Testis (tissue), 3 donors: ENCODE measurements around the gene C1orf116. TPM values are rescaled to one million over a fixed set of nuclear protein-coding genes. Genes with fewer than 3 reads are reported as not detected.

Experiments used
- DNase-seq: peaks from one replicate; pipeline ENCODE4 v3.0.0-alpha.2; 2019
- H3K27ac ChIP-seq, 2 donors: fragments of 200-600 bp; sonication (generic); one replicate each; pipeline ENCODE4 v1.5.1; 2019
- H3K27me3 ChIP-seq: fragments of 200-600 bp; sonication (generic); one replicate; pipeline ENCODE4 v1.5.1; 2019
- H3K36me3 ChIP-seq: fragments of 200-600 bp; sonication (generic); one replicate; pipeline ENCODE4 v1.5.1; 2017; ENCODE audit warnings: low read depth; ENCODE audit errors: missing control alignments
- H3K4me1 ChIP-seq: fragments of 200-600 bp; sonication (generic); one replicate; pipeline ENCODE4 v1.5.1; 2019
- H3K4me3 ChIP-seq, 2 donors: fragments of 200-600 bp; sonication (generic); one replicate each; pipeline ENCODE4 v1.5.1; 2017 to 2019
- H3K9me3 ChIP-seq: fragments of 200-600 bp; sonication (generic); one replicate; pipeline ENCODE4 v1.5.1; 2017
- CTCF ChIP-seq, 3 experiments: fragments of 450-650 bp in 2 of 3; fragments of 200-600 bp in 1 of 3; sonication (generic) in 1 of 3; IDR thresholded peaks; one replicate each; pipeline ENCODE4 v1.5.1; 2016 to 2019; ENCODE audit warnings: antibody characterized with exemption in 3 of 3, mild to moderate bottlenecking in 2 of 3, moderate library complexity in 1 of 3
- POLR2A ChIP-seq: fragments of 450-650 bp; IDR thresholded peaks from one replicate; pipeline ENCODE4 v1.6.1; 2017; ENCODE audit warnings: antibody characterized with exemption, mild to moderate bottlenecking, moderate library complexity
- WGBS, 2 donors: methylation state at CpG; one replicate each; pipeline ENCODE4 v1.1.5; 2018; 5-methylcytosine and 5-hydroxymethylcytosine counted together
- intact Hi-C: fragments of 100-400 bp; cut with DNase I; formaldehyde crosslinking; loops from one replicate; pipeline ENCODE4 v1.15.1; 2023; ENCODE audit warnings: low total_unique reads
- polyA plus RNA-seq: library from polyadenylated mRNA; stranded (reverse); fragments of 350-450 nt; fragmentation: Illumina TruSeq; extraction: RNeasy Lipid Tissue Mini Kit (QIAGEN cat#74804); gene quantifications from one replicate; pipeline ENCODE4 v1.2.3, GENCODE V29; 2014; ENCODE audit warnings: low read depth, low replicate concordance; ENCODE audit not compliant: insufficient read depth
- total RNA-seq, 2 donors: library from RNA; depleted of rRNA; stranded (reverse); fragments of >200 nt; gene quantifications; one replicate each; pipeline ENCODE4 v1.2.3, GENCODE V29; 2016

C1orf116 gene
- total and polyA plus RNA-seq, 3 donors from 2014 or later = 0.31 to 0.88 (median 0.71) TPM

- no peaks in the 10 kb centered on the region for H3K4me1 ChIP-seq
- H3K9me3 ChIP-seq = no peaks in the 10 kb centered on the region
- no peak for DNase-seq
- intact Hi-C loops = no loop called here
- H3K36me3 ChIP-seq = no peaks in the 10 kb centered on the region
- TF ChIP-seq POLR2A = no peak
- TF ChIP-seq CTCF (IDR thresholded peaks at IDR 0.05) = no peak
- WGBS, 2 donors = 83 to 90% methylated on average over 4 of the region's 4 CpGs
- no peaks in the 10 kb centered on the region for H3K27me3 ChIP-seq
- no peak overlapping the region for H3K4me3 ChIP-seq
- H3K27ac ChIP-seq = no peak overlapping the region
Observed at GRCh38 chr1:207035877-207036551, 3.5 kb upstream of the C1orf116 start.

- Histone ChIP-seq H3K9me3 (no peaks in the 10 kb centered on the region), H3K27me3 (no peaks in the 10 kb centered on the region), H3K36me3 (no peaks in the 10 kb centered on the region), H3K4me3 (no peak overlapping the region), H3K27ac (no peak overlapping the region), H3K4me1 (no peaks in the 10 kb centered on the region)
- no peak for DNase-seq
- TF ChIP-seq CTCF (IDR thresholded peaks at IDR 0.05) (no peak), POLR2A (no peak)
- intact Hi-C loops = no loop called here
Observed at GRCh38 chr1:207034998-207035397, 2.4 kb upstream of the C1orf116 start.

GRCh38 chr1:207034208-207034607 lies 1.7 kb upstream of the C1orf116 start:
- Histone ChIP-seq H3K27ac (no peak overlapping the region), H3K36me3 (no peaks in the 10 kb centered on the region), H3K9me3 (no peaks in the 10 kb centered on the region), H3K4me3 (no peak overlapping the region), H3K27me3 (no peaks in the 10 kb centered on the region), H3K4me1 (no peaks in the 10 kb centered on the region)
- TF ChIP-seq CTCF (IDR thresholded peaks at IDR 0.05) (no peak), POLR2A (no peak)
- no peak for DNase-seq
- intact Hi-C loops = no loop called here
- WGBS, 2 donors = 85 to 91% methylated on average over 1 of the region's 1 CpG

GRCh38 chr1:207033302-207033701 lies 746 bp upstream of the C1orf116 start:
- Histone ChIP-seq H3K36me3 (no peaks in the 10 kb centered on the region), H3K9me3 (no peaks in the 10 kb centered on the region), H3K27ac (no peak overlapping the region), H3K4me3 (no peak overlapping the region), H3K4me1 (no peaks in the 10 kb centered on the region), H3K27me3 (no peaks in the 10 kb centered on the region)
- 77 to 80% methylated on average over 2 of the region's 2 CpGs for WGBS, 2 donors
- TF ChIP-seq CTCF (IDR thresholded peaks at IDR 0.05) (no peak), POLR2A (no peak)
- DNase-seq = no peak
- intact Hi-C loops = no loop called here

GRCh38 chr1:207031632-207032264 lies 808 bp downstream of the C1orf116 start:
- no peak for DNase-seq
- no peaks in the 10 kb centered on the region for H3K9me3 ChIP-seq
- intact Hi-C loops = no loop called here
- H3K36me3 ChIP-seq = no peaks in the 10 kb centered on the region
- 88 to 90% methylated on average over 7 of the region's 7 CpGs for WGBS, 2 donors
- no peak for TF ChIP-seq POLR2A
- no peak for TF ChIP-seq CTCF (IDR thresholded peaks at IDR 0.05)
- no peak overlapping the region for H3K27ac ChIP-seq
- no peaks in the 10 kb centered on the region for H3K4me1 ChIP-seq
- no peaks in the 10 kb centered on the region for H3K27me3 ChIP-seq
- no peak overlapping the region for H3K4me3 ChIP-seq
